Endothelial cell (in vitro differentiated cells): ENCODE measurements around the gene RTN4. TPM values are rescaled to one million over a fixed set of nuclear protein-coding genes. Genes with fewer than 3 reads are reported as not detected.

Experiments used
- DNase-seq: peaks from one replicate; pipeline ENCODE4 v3.0.0; 2021; ENCODE audit warnings: low spot score
- H3K27ac Mint-ChIP-seq: one replicate; pipeline ENCODE4 v1.8.0; 2021; ENCODE audit warnings: mixed read lengths, inconsistent platforms; ENCODE audit not compliant: unreplicated experiment
- H3K27me3 Mint-ChIP-seq: one replicate; pipeline ENCODE4 v1.8.0; 2021; ENCODE audit warnings: mild to moderate bottlenecking, moderate library complexity, mixed read lengths, inconsistent platforms; ENCODE audit not compliant: unreplicated experiment
- H3K36me3 Mint-ChIP-seq: one replicate; pipeline ENCODE4 v1.8.0; 2021; ENCODE audit warnings: mild to moderate bottlenecking, low read depth, mixed read lengths, inconsistent platforms; ENCODE audit not compliant: unreplicated experiment
- H3K4me1 Mint-ChIP-seq: one replicate; pipeline ENCODE4 v1.8.0; 2021; ENCODE audit warnings: mild to moderate bottlenecking, mixed read lengths, inconsistent platforms; ENCODE audit not compliant: unreplicated experiment
- H3K4me3 Mint-ChIP-seq: one replicate; pipeline ENCODE4 v1.8.0; 2021; ENCODE audit warnings: mild to moderate bottlenecking, mixed read lengths, inconsistent platforms; ENCODE audit not compliant: unreplicated experiment
- H3K9me3 Mint-ChIP-seq: one replicate; pipeline ENCODE4 v1.8.0; 2021; ENCODE audit warnings: mixed read lengths, inconsistent platforms; ENCODE audit not compliant: unreplicated experiment
- CTCF ChIP-seq: fragments of 200-600 bp; sonication (generic); IDR thresholded peaks from one replicate; pipeline ENCODE4 v1.5.0; 2021; ENCODE audit warnings: antibody characterized with exemption; ENCODE audit not compliant: unreplicated experiment
- total RNA-seq: library from RNA; stranded (reverse); fragmentation: NEBNext Ultra II Directional; extraction: Animal tissue kit (Norgen Biotek cat#: 25700); gene quantifications from one replicate; pipeline ENCODE4 v1.2.1, GENCODE V29; 2021; ENCODE audit not compliant: unreplicated experiment

RTN4 gene
- total RNA-seq, 1 donor from 2014 or later = 264 TPM

DNA sequence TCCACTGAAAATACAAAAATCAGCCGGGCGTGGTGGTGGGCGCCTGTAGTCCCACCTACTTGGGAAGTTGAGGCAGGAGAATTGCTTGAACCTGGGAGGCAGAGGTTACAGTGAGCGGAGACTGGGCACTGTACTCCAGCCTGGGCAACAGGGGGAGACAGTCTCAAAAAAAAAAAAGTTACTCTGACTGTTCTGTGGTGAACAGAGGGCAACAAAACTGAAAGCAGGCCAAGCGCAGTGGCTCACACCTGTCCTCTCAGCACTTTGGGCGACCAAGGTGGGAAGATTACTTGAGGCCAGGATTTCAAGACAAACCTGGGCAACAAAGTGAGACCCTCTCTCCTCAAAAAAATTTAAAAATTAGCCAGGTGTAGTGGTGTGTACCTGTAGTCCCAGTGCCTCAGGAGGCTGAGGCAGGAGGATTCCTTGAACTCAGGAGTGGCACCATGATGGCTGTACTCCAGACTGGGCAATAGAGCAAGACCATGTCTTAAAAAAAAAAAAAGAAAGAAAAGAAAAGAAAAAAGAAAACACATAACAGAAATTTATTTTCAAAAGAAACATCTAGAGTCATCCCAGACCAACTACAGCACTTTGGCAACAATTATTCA lies 13.6 kb upstream of the RTN4 start:
- no peaks in the 10 kb centered on the region for H3K9me3 Mint-ChIP-seq
- no peaks in the 10 kb centered on the region for H3K4me1 Mint-ChIP-seq
- no peak overlapping the region for H3K4me3 Mint-ChIP-seq
- no peaks in the 10 kb centered on the region for H3K27me3 Mint-ChIP-seq
- no peak for TF ChIP-seq CTCF
- H3K36me3 Mint-ChIP-seq = no peaks in the 10 kb centered on the region
- DNase-seq = no peak
- no peak overlapping the region for H3K27ac Mint-ChIP-seq

- H3K4me3 Mint-ChIP-seq = no peak overlapping the region
- H3K4me1 Mint-ChIP-seq = no peaks in the 10 kb centered on the region
- DNase-seq = no peak
- no peak for TF ChIP-seq CTCF
- no peaks in the 10 kb centered on the region for H3K27me3 Mint-ChIP-seq
- no peaks in the 10 kb centered on the region for H3K36me3 Mint-ChIP-seq
- H3K9me3 Mint-ChIP-seq = no peaks in the 10 kb centered on the region
- no peak overlapping the region for H3K27ac Mint-ChIP-seq
Observed at GRCh38 chr2:55063226-55063625, 13.0 kb upstream of the RTN4 start.

DNA sequence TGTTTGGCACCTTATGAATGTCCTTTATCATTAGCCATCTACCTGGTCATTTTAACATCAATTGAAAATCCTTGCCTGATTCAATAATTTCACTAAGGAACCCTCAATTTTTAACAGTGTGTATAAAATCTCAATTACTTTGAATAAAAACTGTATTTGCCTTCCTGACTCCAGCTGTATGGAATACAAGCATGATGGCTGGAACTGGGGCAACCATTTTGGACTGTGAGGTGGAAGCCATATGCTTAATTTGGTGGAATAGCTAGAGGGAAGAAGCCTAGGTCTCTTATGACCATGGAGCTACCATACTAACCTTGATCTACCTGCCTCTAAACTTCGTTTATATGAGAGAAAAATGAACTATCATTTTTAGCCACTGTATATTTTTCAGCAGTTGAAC lies 12.5 kb upstream of the RTN4 start:
- H3K27ac Mint-ChIP-seq = no peak overlapping the region
- H3K9me3 Mint-ChIP-seq = no peaks in the 10 kb centered on the region
- H3K27me3 Mint-ChIP-seq = no peaks in the 10 kb centered on the region

DNA sequence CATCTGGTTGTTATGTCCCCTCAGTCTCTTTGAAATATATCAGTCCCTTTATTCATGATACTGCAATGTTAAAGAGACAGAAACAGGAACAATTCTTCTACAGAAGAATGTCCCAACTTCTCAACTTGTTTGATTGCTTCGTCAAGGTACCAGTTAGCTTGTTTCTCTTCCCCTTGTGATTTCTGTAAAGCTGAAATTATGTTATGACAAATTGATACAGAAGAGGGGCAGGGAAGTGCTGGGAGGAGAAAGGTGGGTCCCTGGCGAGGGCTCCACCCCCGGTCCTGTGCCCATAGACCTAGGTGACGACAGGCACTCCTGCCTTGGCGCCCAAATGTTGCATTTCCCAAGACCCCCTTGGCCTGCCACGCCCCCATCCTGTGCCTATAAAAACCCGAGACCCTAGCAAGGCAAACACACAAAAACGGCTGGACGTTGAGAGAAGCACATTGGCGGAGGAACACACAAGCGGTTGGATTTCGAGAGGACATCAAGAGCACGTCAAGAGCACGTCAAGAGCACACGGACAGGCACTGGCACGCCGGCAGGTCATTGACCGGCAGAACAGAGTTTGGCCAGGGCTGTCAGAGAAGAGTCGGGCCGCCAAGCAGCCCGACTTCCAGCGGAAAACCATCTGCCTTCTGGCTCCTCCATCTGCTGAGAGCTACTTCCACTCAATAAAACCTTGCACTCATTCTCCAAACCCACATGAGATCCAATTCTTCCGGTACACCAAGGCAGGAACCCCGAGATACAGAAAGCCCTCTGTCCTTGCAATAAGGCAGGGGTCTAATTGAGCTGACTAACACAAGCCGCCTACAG lies 11.5 kb upstream of the RTN4 start:
- Mint-ChIP-seq H3K27ac (no peak overlapping the region), H3K4me1 (no peaks in the 10 kb centered on the region), H3K27me3 (no peaks in the 10 kb centered on the region), H3K36me3 (no peaks in the 10 kb centered on the region), H3K4me3 (no peak overlapping the region), H3K9me3 (no peaks in the 10 kb centered on the region)
- no peak for DNase-seq
- no peak for TF ChIP-seq CTCF

More for the DNA sequence above, 12.5 kb upstream of the RTN4 start:
- no peak for DNase-seq
- Mint-ChIP-seq H3K4me3 (no peak overlapping the region), H3K4me1 (no peaks in the 10 kb centered on the region), H3K36me3 (no peaks in the 10 kb centered on the region)
- no peak for TF ChIP-seq CTCF

GRCh38 chr2:55059793-55060192 lies 9.5 kb upstream of the RTN4 start:
- H3K4me3 Mint-ChIP-seq = no peak overlapping the region
- H3K36me3 Mint-ChIP-seq = no peaks in the 10 kb centered on the region
- TF ChIP-seq CTCF = no peak
- H3K27me3 Mint-ChIP-seq = no peaks in the 10 kb centered on the region
- no peak overlapping the region for H3K27ac Mint-ChIP-seq
- no peaks in the 10 kb centered on the region for H3K9me3 Mint-ChIP-seq
- no peak for DNase-seq
- no peaks in the 10 kb centered on the region for H3K4me1 Mint-ChIP-seq
